Lower lobe of right lung (tissue), 2 donors: ENCODE results near the gene ANXA2. TPM values are rescaled to one million over a fixed set of nuclear protein-coding genes. Genes with fewer than 3 reads are reported as not detected.

Source experiments
- ATAC-seq, 2 donors: fragments of 200-7000 bp; cut with Tn5 transposase; one replicate each; pipeline ENCODE4 v1.9.1; 2020 to 2022; ENCODE audit warnings: mild to moderate bottlenecking in 2 of 2, moderate library complexity in 2 of 2
- DNase-seq: peaks from one replicate; pipeline ENCODE4 v3.0.0-alpha.2; 2020
- H3K27ac ChIP-seq: fragments of 200-600 bp; one replicate; pipeline ENCODE4 v1.8.0; 2022
- H3K27me3 ChIP-seq: fragments of 200-600 bp; one replicate; pipeline ENCODE4 v1.8.0; 2022; ENCODE audit warnings: low read depth
- H3K36me3 ChIP-seq: fragments of 200-600 bp; one replicate; pipeline ENCODE4 v1.8.0; 2022; ENCODE audit warnings: mild to moderate bottlenecking
- H3K4me1 ChIP-seq: fragments of 200-600 bp; one replicate; pipeline ENCODE4 v1.8.0; 2022
- H3K4me3 ChIP-seq: fragments of 200-600 bp; one replicate; pipeline ENCODE4 v1.8.0; 2022; ENCODE audit warnings: mild to moderate bottlenecking
- H3K9me3 ChIP-seq: fragments of 200-600 bp; one replicate; pipeline ENCODE4 v1.8.0; 2022
- CTCF ChIP-seq: fragments of 200-600 bp; IDR thresholded peaks from one replicate; pipeline ENCODE4 v1.8.0; 2022; ENCODE audit warnings: antibody characterized with exemption, mild to moderate bottlenecking
- intact Hi-C: fragments of 100-400 bp; cut with DNase I; formaldehyde crosslinking; loops from one replicate; pipeline ENCODE4 v1.11.0; 2022
- total RNA-seq: library from RNA; stranded (reverse); fragmentation: NEBNext Ultra II Directional; extraction: Animal tissue kit (Norgen Biotek cat#: 25700); gene quantifications from one replicate; pipeline ENCODE4 v1.2.1, GENCODE V29; 2021
- donor health status: DM: no; HTN: yes; CAD: no; lungs with severe emphysema.

ANXA2 gene
- total RNA-seq, 1 donor from 2014 or later = 834 TPM

GRCh38 chr15:60301024-60301423 is 96.8 kb downstream of the ANXA2 start:
- no peaks in the 10 kb centered on the region for H3K9me3 ChIP-seq
- DNase-seq (no peak), ATAC-seq (no peak)
- no peaks in the 10 kb centered on the region for H3K36me3 ChIP-seq
- intact Hi-C loops = no loop called here
- no peak overlapping the region for H3K27ac ChIP-seq
- no peaks in the 10 kb centered on the region for H3K27me3 ChIP-seq
- no peak for TF ChIP-seq CTCF
- peaks cover 12% of the 10 kb centered on the region for H3K4me1 ChIP-seq
- no peak overlapping the region for H3K4me3 ChIP-seq

- no peak overlapping the region for H3K27ac ChIP-seq
- no peak overlapping the region for H3K4me3 ChIP-seq
- intact Hi-C loops = no loop called here
- DNase-seq (no peak), ATAC-seq (peak; percentile 25 to 40)
- H3K9me3 ChIP-seq = no peaks in the 10 kb centered on the region
- H3K27me3 ChIP-seq = no peaks in the 10 kb centered on the region
- TF ChIP-seq CTCF = peak; percentile 20
- H3K36me3 ChIP-seq = no peaks in the 10 kb centered on the region
- peaks cover 12% of the 10 kb centered on the region for H3K4me1 ChIP-seq
These were observed 98.2 kb downstream of the ANXA2 start for GRCh38 chr15:60299452-60300047.

Other genes starting within 250 kb of the ANXA2 start
- 39.5 TPM for gene ICE2, start 81.2 kb upstream of the ANXA2 start, total RNA-seq